Measurements from ENCODE around the gene PACS2.
"Not testable (repeated sequence)": the region's sequence is repeated elsewhere in the genome, so short reads cannot be mapped to it uniquely, and the experiment has no call there.

Gene PACS2

DNA sequence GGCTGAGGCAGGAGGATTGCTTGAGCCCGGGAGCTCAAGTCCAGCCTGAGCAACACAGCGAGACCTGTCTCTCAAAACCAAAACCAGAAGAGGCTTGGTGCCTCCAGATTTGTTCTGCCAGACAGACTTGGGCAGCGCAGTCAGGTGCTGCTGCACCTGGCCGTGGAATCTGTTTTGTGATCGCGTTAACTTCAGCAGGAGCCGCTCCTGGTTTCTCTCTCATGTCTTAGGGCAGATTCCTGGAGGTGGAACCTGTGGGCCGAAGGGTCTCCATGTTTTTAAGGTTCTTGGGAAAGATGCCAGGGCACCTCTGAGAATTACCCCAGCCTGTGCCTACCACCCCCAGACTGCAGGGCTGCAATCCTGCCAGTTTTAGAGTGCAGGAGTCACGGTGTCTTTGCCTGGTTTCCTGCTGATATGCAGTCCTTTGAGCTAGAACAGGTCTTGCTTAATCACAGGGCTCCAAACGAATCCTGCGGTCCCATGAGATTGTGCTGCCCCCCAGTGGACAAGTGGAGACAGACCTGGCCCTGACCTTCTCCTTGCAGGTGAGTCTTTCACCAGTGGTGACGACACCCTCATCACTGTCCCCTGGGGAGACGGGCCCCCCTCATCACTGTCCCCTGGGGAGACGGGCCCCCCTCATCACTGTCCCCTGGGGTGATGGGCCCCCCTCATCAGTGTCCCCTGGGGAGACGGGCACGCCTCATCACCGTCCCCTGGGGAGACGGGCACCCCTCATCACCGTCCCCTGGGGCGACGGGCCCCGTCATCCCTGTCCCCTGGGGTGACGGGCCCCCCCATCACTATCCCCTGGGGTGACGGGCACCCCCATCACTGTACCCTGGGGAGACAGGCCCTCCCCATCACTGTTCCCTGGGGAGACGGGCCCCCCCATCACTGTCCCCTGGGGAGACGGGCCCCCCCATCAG is 37.6 kb downstream of the PACS2 start:
- peak; percentile 79 for DNase-seq

GRCh38 chr14:105353136-105353535 is 38.6 kb downstream of the PACS2 start:
- no peak for DNase-seq

GRCh38 chr14:105354541-105354940 is 40.0 kb downstream of the PACS2 start:
- DNase-seq: no peak

GRCh38 chr14:105355049-105355575 is 40.6 kb downstream of the PACS2 start:
- DNase-seq: no peak

DNA sequence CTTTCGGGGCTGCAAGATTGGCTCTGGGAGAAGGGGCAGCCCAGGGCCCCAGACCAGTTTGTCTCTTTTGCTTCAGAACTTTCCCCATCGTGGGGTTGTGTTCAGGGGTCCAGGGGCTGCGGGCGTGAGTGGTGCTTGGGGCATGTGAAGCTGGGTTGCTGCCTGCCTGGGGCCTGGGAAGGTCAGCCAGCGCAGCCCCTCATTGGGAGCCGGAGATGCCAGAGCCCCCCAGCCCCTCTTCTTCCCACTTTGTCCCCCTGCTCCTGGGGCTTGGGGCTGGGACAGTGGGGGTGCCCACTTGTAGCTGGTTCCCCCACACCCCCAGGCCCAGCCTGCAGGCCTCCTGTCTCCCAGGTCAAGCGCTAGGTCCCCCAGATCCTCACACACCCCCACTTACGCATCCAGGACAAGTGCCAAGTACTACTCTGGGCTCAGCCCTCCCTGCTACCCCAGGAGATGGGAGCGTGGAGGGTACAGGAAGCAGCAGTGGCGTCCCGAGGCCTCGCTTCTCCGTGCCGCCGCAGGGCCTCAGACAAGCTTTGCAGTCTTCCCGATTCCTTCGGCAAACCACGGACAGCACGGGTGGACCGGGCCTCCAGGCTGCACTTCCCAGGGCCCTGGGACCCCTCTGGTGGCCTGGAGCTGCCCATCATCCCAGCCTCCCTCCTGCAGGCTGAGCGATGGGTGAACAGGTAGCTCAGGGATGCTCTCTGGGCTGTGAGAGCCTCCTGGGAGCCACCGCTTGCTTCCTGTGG is 41.5 kb downstream of the PACS2 start:
- DNase-seq: no peak

DNA sequence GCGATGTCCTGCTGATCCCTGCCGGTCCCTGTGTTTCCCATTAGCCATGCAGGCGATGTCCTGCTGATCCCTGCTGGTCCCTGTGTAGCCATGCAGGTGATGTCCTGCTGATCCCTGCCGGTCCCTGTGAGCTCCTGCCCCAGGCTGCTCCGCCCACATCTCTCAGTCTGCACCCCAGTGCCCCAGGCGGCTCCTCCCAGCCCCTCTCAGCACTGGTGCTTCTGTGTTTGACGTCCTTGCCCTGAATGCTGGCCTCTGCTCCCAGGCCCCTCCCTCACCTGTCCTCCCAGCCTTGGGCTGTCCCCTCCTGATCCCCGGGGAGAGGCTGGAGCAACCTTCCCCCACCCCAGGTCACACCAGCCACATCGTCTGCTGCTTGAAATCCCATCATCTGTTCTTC is 42.4 kb downstream of the PACS2 start:
- DNase-seq: no peak

- no peak for DNase-seq
Observed at GRCh38 chr14:105357626-105358025, 43.1 kb downstream of the PACS2 start.

GRCh38 chr14:105358140-105358846 is 43.7 kb downstream of the PACS2 start:
- DNase-seq: no peak

GRCh38 chr14:105358943-105359342 is 44.4 kb downstream of the PACS2 start:
- DNase-seq: no peak

GRCh38 chr14:105361412-105361811 is 46.9 kb downstream of the PACS2 start:
- not testable (repeated sequence) for DNase-seq

GRCh38 chr14:105363847-105364708 is 49.5 kb downstream of the PACS2 start:
- peak; percentile 36 for DNase-seq

- DNase-seq: no peak
Observed at GRCh38 chr14:105365101-105365500, 50.6 kb downstream of the PACS2 start.

- DNase-seq: no peak
Observed at GRCh38 chr14:105365681-105366080, 51.1 kb downstream of the PACS2 start.

- DNase-seq: no peak
Observed at GRCh38 chr14:105366386-105367074, 52.0 kb downstream of the PACS2 start.

- no peak for DNase-seq
Observed at GRCh38 chr14:105367116-105368031, 52.8 kb downstream of the PACS2 start.

DNA sequence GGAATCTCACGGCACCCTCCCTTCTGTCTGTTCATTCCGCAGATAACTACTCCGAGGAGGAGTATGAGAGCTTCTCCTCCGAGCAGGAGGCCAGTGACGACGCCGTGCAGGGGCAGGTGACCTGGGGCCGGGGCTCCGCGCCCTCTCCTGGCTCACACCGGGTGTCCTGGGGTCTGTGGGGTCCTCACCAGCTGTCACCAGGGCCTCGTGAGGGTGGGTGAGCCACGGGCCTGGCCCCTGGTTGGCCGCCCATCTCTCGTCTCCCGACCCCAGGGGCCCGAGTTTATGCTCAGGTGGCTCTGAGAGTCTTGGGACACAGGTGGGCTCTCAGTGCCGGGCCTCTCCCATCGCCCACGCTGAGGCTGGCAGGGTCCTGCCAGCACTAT is 53.5 kb downstream of the PACS2 start:
- DNase-seq: no peak

- no peak for DNase-seq
Observed at GRCh38 chr14:105368426-105368825, 53.9 kb downstream of the PACS2 start.

DNA sequence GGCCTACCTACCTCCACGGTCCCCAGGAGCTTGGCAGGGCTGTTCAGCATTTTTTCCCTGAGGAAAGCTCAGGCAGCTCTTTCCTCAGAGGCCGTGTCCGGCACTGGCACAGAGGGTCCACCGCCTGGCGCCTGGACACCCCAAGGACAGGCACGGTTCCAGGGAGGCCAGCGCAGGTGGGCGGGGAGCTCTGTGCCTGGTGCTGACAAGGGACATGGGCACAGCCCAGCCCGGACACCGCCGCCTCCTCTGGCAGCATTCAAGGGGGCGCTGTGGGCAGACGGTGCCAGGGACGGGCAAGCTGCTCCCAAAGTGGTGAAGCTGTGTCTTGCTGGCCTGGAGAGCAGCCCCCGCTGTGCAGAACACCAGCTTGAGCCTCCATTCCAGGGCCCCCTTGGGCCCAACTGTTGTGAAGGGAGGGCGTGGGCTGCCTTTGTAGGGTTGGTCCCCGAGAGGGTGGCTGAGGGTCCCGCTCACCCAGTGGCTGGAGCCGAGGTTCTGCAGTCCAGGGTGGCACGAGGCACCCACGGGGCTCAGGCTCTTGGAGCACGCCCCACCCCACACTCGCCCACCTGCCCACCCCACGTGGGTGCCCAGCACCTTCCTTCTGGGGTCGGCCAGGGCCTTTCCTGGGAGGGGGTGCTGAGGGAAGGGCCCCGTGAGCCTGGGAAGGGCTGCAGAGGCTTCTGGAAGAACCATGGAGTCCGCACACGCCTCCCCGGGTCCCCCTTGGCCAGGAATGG is 54.5 kb downstream of the PACS2 start:
- DNase-seq: no peak

- no peak for DNase-seq
Observed at GRCh38 chr14:105369653-105370040, 55.1 kb downstream of the PACS2 start.

DNA sequence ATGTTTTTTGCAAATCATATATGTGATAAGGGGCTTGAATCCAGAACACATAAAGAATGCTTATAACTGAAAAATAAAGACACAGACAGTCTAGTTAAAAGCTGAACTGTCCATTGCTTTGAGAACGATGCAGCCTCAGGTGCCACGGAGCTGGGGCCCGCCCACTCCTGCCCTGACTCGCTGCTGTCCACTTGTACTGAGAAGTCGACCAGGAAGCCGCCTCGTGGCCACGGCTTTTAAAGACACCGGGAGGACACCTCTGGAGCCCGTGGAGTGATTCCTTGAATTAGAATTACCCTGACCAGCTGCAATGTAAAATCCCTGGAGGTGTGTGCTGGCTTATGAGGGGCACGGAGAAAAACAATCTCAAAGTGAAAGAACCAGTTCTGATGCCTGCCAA is 59.8 kb downstream of the PACS2 start:
- no peak for DNase-seq
